PC-3 (cell line): ENCODE data around the gene FOXA3. TPM values are rescaled to one million over a fixed set of nuclear protein-coding genes. Genes with fewer than 3 reads are reported as not detected.

ENCODE experiments used
- ATAC-seq: fragments of 200-7000 bp; cut with Tn5 transposase; 2 replicates; pipeline ENCODE4 v1.9.1; 2020; ENCODE audit warnings: mild to moderate bottlenecking, moderate library complexity
- BruUV-seq: library from RNA; stranded (reverse); fragments of 400-500 nt; replicated peaks from 2 replicates; lab custom pipeline; 2021; lab: Mats Ljungman, UMichigan
- CTCF ChIA-PET: fragments of 300-600 bp; sonication (Branson Sonifier 250); formaldehyde crosslinking; loops from one replicate; lab custom pipeline; 2022; ENCODE audit warnings: antibody characterized with exemption; lab: Charles Lee
- POLR2A ChIA-PET: fragments of 300-600 bp; sonication (Branson Sonifier 250); formaldehyde crosslinking; loops from one replicate; lab custom pipeline; 2022; ENCODE audit warnings: antibody characterized with exemption; ENCODE audit not compliant: unreplicated experiment; lab: Charles Lee
- DNase-seq: peaks from one replicate; pipeline ENCODE4 v3.0.0-alpha.2; 2015
- H2AFZ ChIP-seq: fragments of 300-600 bp; sonication (generic); 2 replicates; pipeline ENCODE4 v1.6.0; 2016; ENCODE audit warnings: antibody characterized with exemption, low read length
- H3F3A ChIP-seq: fragments of 300-600 bp; sonication (generic); one replicate; pipeline ENCODE4 v1.6.0; 2017; ENCODE audit warnings: antibody characterized with exemption, low read length, control low read depth, mild to moderate bottlenecking; ENCODE audit not compliant: unreplicated experiment
- H3K27ac ChIP-seq: fragments of 300-600 bp; sonication (generic); 2 replicates; pipeline ENCODE4 v1.5.1; 2016; ENCODE audit warnings: mild to moderate bottlenecking, low read length
- H3K27me3 ChIP-seq: fragments of 300-600 bp; sonication (generic); 2 replicates; pipeline ENCODE4 v1.6.1; 2016; ENCODE audit warnings: low read length, mixed read lengths
- H3K36me3 ChIP-seq: fragments of 300-600 bp; sonication (generic); 2 replicates; pipeline ENCODE4 v1.6.1; 2016; ENCODE audit warnings: low read depth, mixed run types, low read length, mixed read lengths
- H3K4me1 ChIP-seq: fragments of 300-600 bp; sonication (generic); 2 replicates; pipeline ENCODE4 v1.5.1; 2016; ENCODE audit warnings: low read length; ENCODE audit not compliant: insufficient read depth
- H3K4me2 ChIP-seq: fragments of 300-600 bp; sonication (generic); 2 replicates; pipeline ENCODE4 v1.6.0; 2016; ENCODE audit warnings: low read length
- H3K4me3 ChIP-seq: fragments of 300-600 bp; sonication (generic); 2 replicates; pipeline ENCODE4 v1.5.1; 2016; ENCODE audit warnings: mild to moderate bottlenecking, low read length, mixed read lengths
- H3K79me2 ChIP-seq: fragments of 300-600 bp; sonication (generic); 2 replicates; pipeline ENCODE4 v1.6.1; 2017; ENCODE audit warnings: low read length, mixed read lengths
- H3K9ac ChIP-seq: fragments of 300-600 bp; sonication (generic); 2 replicates; pipeline ENCODE4 v1.6.0; 2016; ENCODE audit warnings: mild to moderate bottlenecking, low read length
- H3K9me2 ChIP-seq: fragments of 300-600 bp; sonication (generic); replicated peaks from 2 replicates; pipeline ENCODE4 v1.6.1; 2016; ENCODE audit warnings: mixed run types, low read length, mixed read lengths
- H3K9me3 ChIP-seq: fragments of 300-600 bp; sonication (generic); 2 replicates; pipeline ENCODE4 v1.6.1; 2016; ENCODE audit warnings: low read length, mixed read lengths
- H4K20me1 ChIP-seq: fragments of 300-600 bp; sonication (generic); 2 replicates; pipeline ENCODE4 v1.6.1; 2016; ENCODE audit warnings: low read length, mixed read lengths
- CTCF ChIP-seq: fragments of 300-600 bp; sonication (generic); conservative IDR thresholded peaks from 2 replicates; pipeline ENCODE4 v1.5.1; 2017; ENCODE audit warnings: antibody characterized with exemption, low read depth, mild to moderate bottlenecking, low read length
- EZH2 ChIP-seq: fragments of 300-600 bp; sonication (generic); IDR thresholded peaks from one replicate; pipeline ENCODE4 v1.6.1; 2017; ENCODE audit warnings: antibody characterized with exemption, mild to moderate bottlenecking, low read length; ENCODE audit not compliant: unreplicated experiment
- EZH2phosphoT487 ChIP-seq: fragments of 300-600 bp; sonication (generic); IDR thresholded peaks from 2 replicates; pipeline ENCODE4 v1.6.1; 2018; ENCODE audit warnings: mild to moderate bottlenecking, antibody characterized with exemption, low read length, borderline replicate concordance
- intact Hi-C: fragments of 100-400 bp; cut with micrococcal nuclease; formaldehyde crosslinking; loops from 2 replicates; pipeline ENCODE4 v1.9.0; 2023
- total RNA-seq: library from RNA; depleted of rRNA; stranded (reverse); fragments of >200 nt; gene quantifications from 2 replicates; pipeline ENCODE4 v1.2.3, GENCODE V29; 2014

FOXA3 gene
- total RNA-seq, 1 experiment from 2014 or later, result 0.33 TPM

DNA sequence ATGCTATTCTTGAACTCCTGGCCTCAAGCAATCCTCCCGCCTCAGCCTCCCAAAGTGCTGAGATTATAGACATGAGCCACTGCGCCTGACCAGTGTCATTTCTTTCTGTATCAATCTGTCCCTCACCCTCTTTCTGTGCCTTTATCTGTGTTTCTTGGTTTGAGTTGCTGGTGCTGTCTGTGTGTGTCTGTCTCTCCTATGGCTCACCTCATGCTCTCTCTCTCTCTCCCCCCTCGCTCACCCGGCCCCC lies 12.0 kb downstream of the FOXA3 start:
- Histone ChIP-seq H3K4me3 (no peak overlapping the region), H4K20me1 (no peaks in the 10 kb centered on the region), H3K9me2 (no peaks in the 10 kb centered on the region), H3F3A (no peaks in the 10 kb centered on the region), H3K9me3 (no peaks in the 10 kb centered on the region), H3K79me2 (no peaks in the 10 kb centered on the region), H3K27me3 (no peaks in the 10 kb centered on the region), H3K4me2 (no peak overlapping the region), H3K36me3 (no peaks in the 10 kb centered on the region), H3K9ac (no peak overlapping the region), H3K4me1 (peaks cover 5% of the 10 kb centered on the region; the same call in 1 of the 2 replicates), H2AFZ (no peak overlapping the region), H3K27ac (no peak overlapping the region)
- TF ChIP-seq EZH2phosphoT487 (no peak), EZH2 (no peak)
- intact Hi-C loops, result no loop called here
- DNase-seq, result no peak
- ATAC-seq, result no peak
- ChIA-PET CTCF (no interaction called here), POLR2A (no interaction called here)
- BruUV-seq, result no TSS peak

DNA sequence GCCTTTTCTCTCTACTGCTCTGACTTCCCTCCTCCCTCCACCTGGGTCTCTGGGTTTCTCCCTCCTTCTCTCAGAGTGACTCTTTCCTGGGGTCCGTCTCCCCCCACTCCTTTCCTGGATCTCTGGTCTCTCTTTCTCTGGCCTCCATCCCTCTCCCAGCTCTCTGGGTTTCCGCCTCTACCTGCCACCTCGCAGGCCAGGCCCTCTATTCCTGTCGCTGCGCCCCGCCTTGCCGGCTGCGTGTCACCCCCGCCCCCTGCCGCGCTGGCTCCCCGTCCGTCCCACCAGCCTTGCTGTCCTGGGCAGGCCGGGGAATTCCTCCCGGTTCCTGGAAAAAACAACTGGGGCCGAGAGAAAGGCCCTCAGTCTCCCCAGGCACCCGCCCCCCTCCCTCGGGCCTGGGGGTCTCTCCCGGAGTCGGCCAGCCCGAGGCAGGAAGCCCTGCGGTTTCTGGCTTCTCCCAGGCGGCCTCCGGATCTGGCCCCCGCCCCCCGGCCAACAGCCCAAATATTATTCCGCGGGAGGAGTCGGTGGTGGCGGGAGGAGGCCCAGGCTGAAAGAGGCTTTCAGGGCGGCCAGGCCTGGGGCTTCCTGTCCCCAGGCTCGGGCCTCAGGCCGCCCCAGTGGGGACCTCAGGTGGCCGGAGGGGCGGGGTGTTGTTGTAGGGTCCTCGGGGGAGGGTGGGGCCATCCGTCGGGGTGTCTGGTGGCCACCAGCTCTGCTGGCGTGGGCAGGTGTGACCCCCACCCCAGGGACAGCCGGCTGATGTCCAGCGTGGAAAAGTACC lies 12.5 kb downstream of the FOXA3 start:
- Histone ChIP-seq H3K9ac (no peak overlapping the region), H3K27ac (no peak overlapping the region)

DNA sequence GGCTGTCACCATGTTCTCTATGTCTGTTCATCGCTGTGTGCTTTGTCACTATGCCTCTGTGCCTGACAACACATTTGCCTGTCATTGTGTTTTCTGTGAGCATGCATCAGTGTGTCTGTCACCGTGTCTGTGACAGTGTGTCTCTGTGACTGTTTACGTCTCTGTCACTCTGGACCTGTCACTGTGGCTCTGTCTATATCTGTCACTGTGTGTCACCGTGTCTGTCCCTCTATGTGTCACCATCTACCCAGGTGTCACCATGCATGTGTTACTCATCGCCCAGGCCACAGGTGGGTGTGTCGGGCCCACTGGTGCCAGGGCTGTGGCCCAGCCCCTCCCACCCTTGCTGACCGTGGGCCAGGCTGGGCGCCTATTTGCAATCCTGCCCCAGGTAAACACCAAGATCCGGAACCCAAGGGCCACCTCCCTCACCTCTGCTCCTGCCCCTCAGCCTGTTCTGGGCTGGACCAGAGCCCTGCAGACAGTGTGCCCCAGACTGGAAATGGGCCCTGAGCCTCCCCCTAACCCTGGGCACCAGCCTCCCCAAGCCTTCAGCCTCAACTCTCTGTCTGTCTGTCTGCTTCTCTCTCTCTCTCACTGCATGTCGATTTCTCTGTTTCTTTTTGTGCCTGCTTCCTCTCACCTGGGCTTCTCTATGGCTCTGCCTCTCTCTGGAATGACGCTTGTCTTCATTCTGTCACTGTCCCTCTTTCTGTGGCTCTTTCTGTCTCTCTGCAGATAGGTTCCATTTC lies 14.1 kb downstream of the FOXA3 start:
- H3F3A ChIP-seq, result no peaks in the 10 kb centered on the region
- CTCF ChIA-PET, result no interaction called here
- no peak overlapping the region for H3K4me2 ChIP-seq

More for the DNA sequence above, 12.5 kb downstream of the FOXA3 start:
- H3K36me3 ChIP-seq, result no peaks in the 10 kb centered on the region
- no peaks in the 10 kb centered on the region for H3F3A ChIP-seq
- no peaks in the 10 kb centered on the region for H3K79me2 ChIP-seq
- peaks cover 5% of the 10 kb centered on the region; the same call in 1 of the 2 replicates for H3K4me1 ChIP-seq
- H3K4me2 ChIP-seq, result no peak overlapping the region
- no peaks in the 10 kb centered on the region for H4K20me1 ChIP-seq
- POLR2A ChIA-PET, result no interaction called here
- H3K27me3 ChIP-seq, result no peaks in the 10 kb centered on the region
- no peaks in the 10 kb centered on the region for H3K9me2 ChIP-seq
- no peaks in the 10 kb centered on the region for H3K9me3 ChIP-seq
- DNase-seq, result no peak
- intact Hi-C loops, result no loop called here
- no TSS peak for BruUV-seq
- CTCF ChIA-PET, result no interaction called here
- no peak for TF ChIP-seq EZH2
- no peak for TF ChIP-seq CTCF
- TF ChIP-seq EZH2phosphoT487, result no peak
- no peak for ATAC-seq
- H3K4me3 ChIP-seq, result no peak overlapping the region
- H2AFZ ChIP-seq, result no peak overlapping the region

More for the DNA sequence above, 14.1 kb downstream of the FOXA3 start:
- ATAC-seq (peak; percentile 60), DNase-seq (peak; percentile 12)
- BruUV-seq, result no TSS peak
- Histone ChIP-seq H3K9ac (no peak overlapping the region), H3K27me3 (no peaks in the 10 kb centered on the region), H2AFZ (no peak overlapping the region), H3K9me2 (no peaks in the 10 kb centered on the region), H3K79me2 (no peaks in the 10 kb centered on the region), H3K27ac (no peak overlapping the region), H3K9me3 (no peaks in the 10 kb centered on the region), H4K20me1 (no peaks in the 10 kb centered on the region), H3K4me3 (no peak overlapping the region), H3K4me1 (peaks cover 11% of the 10 kb centered on the region; the same call in 1 of the 2 replicates), H3K36me3 (no peaks in the 10 kb centered on the region)
- TF ChIP-seq EZH2 (no peak), EZH2phosphoT487 (no peak), CTCF (no peak)
- intact Hi-C loops, result no loop called here
- POLR2A ChIA-PET, result interaction anchor here (0.6 kb wide), 1 partner anchor 1235 kb away, joined by 3 read pairs; the partner anchor contains the start of gene ZC3H4
